CD4-positive, alpha-beta T cell treated with Interleukin-6 at 100 ng/mL for 8 hours (primary cell): ENCODE results near the gene FAM83F.

Experiments used
- DNase-seq: peaks from one replicate; pipeline ENCODE4 v3.0.0-alpha.2; 2020; ENCODE audit warnings: mixed read lengths, low spot score

FAM83F gene

GRCh38 chr22:39994566-39995392, at the start of gene FAM83F:
TSS of gene FAM83F (plus strand) at chr22:39994954. CDS start at chr22:39995043, 89 bp downstream.
- DNase-seq: no peak

GRCh38 chr22:39946126-39946502, 48.6 kb upstream of the FAM83F start:
- no peak for DNase-seq

DNA sequence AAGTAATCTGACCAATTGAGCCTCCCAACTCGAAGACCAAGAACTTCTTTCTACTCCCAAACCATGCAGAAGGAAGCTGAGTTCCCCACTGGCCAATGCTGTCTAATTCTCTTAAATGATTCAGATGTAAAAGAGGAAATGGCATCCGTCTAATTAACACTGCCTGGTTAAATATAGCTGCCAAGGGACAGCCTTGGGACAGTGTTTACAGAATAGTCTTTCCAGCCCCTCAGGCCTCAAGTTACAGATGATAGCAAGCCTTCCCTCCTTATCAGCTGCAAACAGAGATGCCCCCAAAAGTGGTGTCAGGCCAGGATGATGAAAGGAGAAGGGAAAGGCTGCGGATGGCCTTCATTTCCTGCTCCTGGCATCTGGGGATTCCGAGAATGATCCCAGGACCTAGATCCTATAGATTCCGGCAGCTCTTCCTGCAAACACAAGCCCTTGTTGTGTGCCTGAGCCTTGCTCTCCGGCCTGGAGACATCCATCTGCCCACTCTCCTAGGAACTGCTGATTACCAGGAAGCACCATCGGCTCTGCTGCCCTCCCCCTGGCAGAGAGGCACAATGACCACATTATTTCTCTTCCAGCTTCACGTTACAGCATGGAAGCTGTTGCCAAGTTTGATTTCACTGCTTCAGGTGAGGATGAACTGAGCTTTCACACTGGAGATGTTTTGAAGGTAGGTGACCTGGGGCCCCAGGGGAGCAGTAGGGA, 48.1 kb upstream of the FAM83F start:
- no peak for DNase-seq

DNA sequence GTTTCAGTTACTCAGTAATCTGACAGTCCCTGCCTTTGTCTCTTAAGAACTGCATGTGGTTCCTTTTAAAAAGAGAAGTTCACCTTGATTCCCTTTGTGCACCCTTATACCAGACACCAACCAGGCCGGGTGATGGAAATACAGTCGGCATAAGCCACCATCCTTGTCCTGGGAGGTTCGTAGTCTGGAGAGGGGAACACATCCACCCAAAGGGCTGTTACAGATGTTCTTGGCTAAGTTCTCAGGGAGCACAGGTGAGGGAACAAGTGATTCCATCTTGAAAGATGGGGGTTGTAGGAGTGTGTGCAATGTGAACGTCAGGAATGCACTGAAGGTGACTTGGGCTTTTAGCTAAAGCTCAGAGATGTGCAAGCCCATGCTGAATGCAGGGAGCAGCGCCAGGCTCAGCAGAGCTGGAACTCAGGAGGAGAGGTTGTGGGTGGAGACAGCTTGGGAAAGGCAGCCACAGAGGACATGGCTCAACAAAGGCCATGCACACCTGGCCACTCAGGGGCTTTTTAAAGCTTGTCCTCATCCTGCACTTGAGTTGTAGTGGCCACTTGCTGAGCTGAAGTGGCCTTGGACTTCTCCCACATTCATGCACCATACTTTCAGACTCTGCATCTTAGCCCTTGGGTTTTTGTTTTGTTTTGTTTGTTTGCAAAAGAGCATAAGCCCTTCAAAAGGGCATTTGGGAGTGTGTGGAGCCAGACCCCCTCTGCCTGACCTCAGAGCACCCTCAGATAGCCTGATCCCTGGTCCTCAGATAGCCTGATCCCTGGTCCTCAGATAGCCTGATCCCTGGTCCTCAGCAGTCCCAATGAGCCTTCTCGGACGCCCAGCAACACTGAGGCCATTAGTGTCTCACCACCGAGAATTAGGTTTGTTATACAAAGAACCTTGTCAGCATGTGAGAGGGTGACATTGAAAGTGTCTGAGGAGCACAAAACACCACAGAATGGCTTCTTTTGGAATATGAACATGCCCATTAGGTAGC, 47.2 kb upstream of the FAM83F start:
- DNase-seq: no peak

DNA sequence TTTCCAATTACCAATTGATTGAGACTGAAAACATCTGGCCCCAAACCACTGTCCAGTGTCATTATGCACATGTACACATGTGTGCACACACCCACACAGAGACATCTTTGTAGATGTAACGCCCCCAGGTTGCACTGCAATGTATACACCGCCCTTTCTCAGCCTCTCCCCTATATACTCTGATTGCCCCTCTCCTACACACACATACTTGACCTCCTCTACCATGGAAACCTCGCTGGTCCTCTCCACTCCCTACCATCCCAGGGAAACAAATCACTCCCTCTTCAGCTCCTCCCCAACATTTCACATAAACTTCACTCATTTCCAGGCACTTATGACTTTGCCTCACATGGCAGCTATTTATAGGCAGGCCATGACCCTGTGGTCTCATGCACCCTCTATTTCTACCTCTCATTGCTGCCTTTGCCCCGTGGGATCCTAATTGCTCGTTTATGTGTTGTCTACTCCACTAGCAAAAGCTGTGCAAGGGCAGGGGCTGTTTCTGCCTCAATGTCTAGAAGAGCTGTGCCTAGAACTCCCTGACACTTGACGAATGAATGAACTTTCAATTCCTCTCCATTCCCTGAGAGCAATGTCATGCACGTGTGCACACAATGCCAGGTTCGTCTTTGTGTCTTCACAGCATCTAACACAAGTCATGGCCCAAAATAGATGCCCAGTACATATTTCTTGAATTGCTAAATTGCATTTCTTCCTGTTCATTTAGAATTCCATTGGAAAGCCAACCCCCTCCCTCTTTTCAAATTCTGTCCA, 44.6 kb upstream of the FAM83F start:
- DNase-seq: no peak

- peak; percentile 66 for DNase-seq
Observed at GRCh38 chr22:39951603-39952293, 43.0 kb upstream of the FAM83F start.

DNA sequence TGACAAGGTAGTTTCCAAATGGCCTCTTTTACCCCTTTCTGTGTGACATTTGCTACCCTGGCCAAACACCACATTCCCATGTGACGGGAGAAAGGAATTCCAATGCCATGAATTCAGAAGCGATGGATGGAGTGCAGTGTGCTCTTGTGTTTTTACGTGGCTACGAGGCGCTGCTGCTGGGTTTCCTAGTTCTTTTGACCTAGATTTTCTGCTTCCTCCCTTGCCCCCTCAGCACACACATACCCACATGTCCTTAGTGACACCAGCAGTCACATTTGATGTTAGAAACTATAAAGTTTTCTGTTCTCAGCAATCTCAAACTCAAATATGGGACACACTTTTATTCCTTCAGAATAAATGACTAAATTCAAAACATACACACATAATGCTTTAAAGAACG, 42.4 kb upstream of the FAM83F start:
- no peak for DNase-seq

DNA sequence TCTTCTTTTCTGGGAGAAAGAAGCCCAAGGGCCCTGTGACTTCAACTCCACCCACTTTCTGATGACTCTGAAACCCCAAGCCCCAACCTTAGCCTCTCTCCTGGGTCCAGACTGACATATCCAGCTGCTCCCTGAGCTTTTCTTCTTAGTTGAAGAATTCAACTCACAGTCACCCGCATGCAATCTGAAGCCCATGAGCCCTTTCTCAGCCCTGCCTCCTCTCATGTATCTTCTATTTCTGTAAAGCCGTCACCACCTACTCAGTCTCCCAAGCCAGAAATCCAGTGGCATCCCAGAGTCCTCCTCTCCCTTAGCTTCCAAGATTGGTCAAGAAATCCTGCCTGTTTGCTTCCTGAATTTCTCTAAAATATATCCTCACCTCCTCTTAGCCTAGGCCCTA, 41.7 kb upstream of the FAM83F start:
- DNase-seq: no peak

- no peak for DNase-seq
Observed at GRCh38 chr22:39954584-39955055, 40.1 kb upstream of the FAM83F start.

- DNase-seq: no peak
Observed at GRCh38 chr22:39955675-39956074, 39.1 kb upstream of the FAM83F start.

DNA sequence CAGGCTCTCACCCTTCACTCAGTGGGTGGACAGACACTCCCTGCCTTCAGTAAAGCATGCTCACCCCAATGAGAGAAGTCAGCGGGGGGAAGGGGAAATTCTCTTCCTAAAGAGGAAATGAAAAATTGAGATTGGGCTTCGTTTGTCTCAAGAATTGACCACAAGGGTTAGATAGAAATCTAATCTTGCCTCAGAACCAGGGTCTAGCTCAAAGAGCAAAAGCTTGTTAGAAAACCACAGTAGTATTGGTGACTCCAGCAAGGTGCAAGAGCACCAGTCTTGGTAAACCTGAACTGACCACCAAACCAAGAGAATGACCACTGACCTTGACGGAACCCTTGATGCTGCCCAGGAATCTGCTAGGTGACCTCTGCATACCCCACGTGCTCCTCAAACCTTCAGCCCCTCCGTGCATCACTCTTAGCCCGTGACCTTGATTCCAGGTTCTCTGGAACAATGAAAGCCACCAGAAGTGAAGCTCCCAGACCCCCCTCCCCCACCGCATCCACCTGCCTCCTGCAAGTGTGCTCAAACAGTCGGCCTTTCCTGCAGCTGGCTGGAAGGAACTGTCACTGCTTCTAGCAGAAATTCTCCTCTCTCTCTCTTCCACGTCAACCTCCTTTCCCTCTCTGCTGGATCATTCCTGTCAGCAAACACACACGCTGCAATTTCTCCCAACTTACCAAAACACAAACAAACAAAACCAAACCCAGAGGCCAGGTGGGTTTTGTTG, 37.7 kb upstream of the FAM83F start:
- DNase-seq: no peak

- no peak for DNase-seq
Observed at GRCh38 chr22:39958009-39958711, 36.6 kb upstream of the FAM83F start.

- DNase-seq: no peak
Observed at GRCh38 chr22:39958949-39959639, 35.7 kb upstream of the FAM83F start.

DNA sequence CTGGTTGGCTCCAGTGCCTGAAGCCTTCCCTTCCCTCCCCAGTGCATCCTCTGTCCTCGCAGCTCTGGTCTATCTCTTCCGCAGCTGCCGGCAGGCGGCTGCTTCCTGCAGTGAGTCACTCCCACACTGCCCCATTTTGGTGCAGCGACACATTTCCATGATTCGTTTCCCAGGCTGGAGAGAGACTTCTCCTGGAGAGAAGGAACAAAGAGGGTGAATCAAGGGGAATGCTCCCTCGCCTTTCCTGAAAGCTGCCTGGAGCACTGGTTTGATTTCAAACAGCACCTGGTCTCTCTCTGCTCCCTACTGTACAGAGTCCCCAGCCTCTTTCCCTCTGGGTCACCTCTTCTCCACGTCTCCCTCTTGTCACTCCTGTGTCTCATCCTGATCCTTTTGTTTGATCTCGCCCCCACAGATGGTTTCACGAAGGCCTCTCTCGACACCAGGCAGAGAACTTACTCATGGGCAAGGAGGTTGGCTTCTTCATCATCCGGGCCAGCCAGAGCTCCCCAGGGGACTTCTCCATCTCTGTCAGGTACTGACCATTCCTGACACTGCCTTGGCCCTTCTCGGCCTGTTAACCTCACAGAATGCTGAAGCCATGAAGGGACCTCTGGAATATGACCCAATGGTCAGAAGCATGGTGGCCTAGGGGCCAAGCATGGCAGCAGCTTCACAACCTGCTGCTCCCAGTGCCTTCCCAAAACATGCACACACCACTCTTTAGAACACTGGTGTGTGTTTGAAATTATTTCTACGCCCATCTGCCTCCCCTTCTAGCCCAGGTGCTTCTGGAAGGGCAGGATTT, 34.9 kb upstream of the FAM83F start, which contains the start of gene TMA7B:
TMA7B (plus strand) TSS at position 758 of the 808 bp plus-strand sequence. CDS start 3,978 bp downstream, outside the sequence.
- DNase-seq: peak; percentile 47

GRCh38 chr22:39960791-39961746, 33.7 kb upstream of the FAM83F start:
- DNase-seq: peak; percentile 62

DNA sequence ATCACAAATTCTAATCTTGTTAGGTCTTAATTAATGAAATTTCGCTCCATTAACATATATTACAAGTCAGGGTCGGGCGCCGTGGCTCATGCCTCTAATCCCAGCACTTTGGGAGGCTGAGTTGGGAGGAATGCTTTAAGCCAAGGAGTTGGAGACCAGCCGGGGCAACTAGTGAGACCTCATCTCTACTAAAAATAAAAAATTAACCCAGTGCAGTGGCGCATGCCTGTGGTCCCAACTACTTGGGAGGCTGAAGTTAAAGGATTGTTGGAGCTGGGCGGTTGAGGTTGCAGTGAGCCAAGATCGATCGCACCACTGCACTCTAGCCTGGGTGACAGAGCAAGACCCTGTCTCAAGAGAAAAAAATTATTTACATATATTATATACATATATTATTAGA, 32.7 kb upstream of the FAM83F start:
- no peak for DNase-seq
